Erythroblast (primary cell): ENCODE data around the gene RDM1.
"Not testable (repeated sequence)": the region's sequence is repeated elsewhere in the genome, so short reads cannot be mapped to it uniquely, and the experiment has no call there.

ENCODE experiments used
- DNase-seq, 2 experiments: peaks; one replicate each; lab custom pipeline; 2025; lab: John Stamatoyannopoulos, UW
- GATA1 ChIP-seq: IDR thresholded peaks from 2 replicates; pipeline ENCODE4 v1.6.1; 2011; ENCODE audit warnings: low read depth, mild to moderate bottlenecking, control low read depth, low read length, moderate library complexity
- POLR2A ChIP-seq: IDR thresholded peaks from 2 replicates; pipeline ENCODE4 v1.6.1; 2011; ENCODE audit warnings: mild to moderate bottlenecking, low read length

Gene RDM1

DNA sequence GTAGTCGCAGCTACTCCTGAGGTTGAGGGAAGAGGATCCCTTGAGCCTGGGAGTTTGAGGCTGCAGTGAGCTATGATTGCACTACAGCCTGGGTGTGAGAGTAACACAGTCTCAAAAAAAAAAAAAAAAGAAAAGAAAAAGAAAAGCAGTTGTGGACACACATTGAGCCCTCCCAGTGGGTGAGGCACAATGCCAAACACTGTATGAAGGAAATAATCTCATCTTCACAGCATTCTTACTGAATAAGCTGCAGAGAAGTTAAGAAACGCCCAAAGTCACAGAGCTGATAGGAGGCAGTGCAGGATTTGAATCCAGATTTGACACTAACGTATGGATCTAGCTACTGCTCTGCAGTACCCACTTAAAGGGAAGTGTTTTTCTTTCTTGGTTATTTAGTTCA is 18.8 kb upstream of the RDM1 start:
- peak in 1 of 2 experiments; percentile 33 for DNase-seq
- TF ChIP-seq POLR2A (no peak), GATA1 (no peak)

GRCh38 chr17:35948092-35948491 is 17.5 kb upstream of the RDM1 start:
- TF ChIP-seq POLR2A (no peak), GATA1 (no peak)
- no peak for DNase-seq

DNA sequence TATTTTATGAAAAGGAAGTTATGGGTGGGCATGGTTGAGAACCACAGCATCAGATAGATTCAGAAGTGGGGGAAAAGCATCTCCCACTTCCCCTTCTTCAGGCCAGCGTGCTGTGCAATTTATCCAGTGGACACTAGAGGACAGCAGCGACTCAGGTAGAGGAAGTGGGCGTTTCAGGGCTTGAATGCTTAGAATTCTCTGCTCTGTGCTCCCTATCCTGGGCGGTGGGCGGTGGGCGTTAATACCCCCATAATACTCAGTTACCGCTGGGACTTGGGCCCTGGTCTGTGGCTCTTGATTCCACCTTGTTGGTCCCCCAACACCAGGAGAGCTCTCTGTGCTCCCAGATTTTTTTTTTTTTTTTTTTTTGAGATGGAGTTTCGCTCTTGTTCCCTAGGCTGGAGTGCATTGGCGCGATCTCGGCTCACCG is 16.6 kb upstream of the RDM1 start:
- no peak for TF ChIP-seq GATA1
- TF ChIP-seq POLR2A: no peak
- DNase-seq: peak; percentile 36 to 59

DNA sequence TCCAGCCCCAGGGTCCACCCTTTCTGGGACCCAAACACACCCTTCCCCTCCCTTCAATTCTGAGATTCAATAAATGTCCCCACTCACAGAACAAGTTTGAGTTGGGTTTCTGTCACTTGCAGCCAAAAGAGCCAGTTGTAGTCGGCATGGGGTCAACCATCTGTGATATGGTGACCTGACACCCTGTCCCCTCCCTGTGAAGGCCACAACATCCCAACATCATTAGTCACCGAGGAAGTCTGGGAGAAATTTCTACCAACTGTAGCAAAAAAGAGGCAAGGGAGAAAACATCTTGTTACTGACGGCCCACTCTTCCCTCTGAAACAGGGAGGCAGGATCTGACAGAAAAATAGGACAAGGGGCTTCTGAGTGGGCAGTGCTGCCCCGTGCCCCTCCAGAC is 13.6 kb upstream of the RDM1 start:
- TF ChIP-seq GATA1: no peak
- no peak for TF ChIP-seq POLR2A
- no peak for DNase-seq

DNA sequence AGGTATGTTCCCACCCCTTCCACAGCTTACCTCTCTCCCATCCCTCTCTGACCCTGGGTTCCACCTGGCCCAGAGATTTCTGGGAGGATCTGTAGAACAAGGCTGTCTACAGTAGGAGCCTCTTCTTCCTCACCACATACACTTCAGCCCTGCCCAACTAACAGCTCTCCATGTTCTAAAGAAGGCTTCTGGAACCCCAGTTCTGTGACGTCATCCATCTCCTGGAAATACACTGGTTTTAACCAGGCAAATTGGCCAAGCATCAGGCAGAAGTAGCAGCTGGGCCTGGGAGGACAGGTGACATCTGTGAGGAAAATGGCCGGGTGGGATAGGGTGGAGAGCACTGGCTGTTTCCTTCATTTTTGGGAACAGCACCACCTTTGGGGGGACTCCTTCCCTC is 13.0 kb upstream of the RDM1 start, which contains the start of gene LYZL6:
Gene LYZL6, minus strand, starts transcription at position 177 of the 400 bp plus-strand sequence. CDS start 4,357 bp downstream, outside the sequence.
- TF ChIP-seq GATA1 (no peak), POLR2A (no peak)
- no peak for DNase-seq

- TF ChIP-seq POLR2A: no peak
- TF ChIP-seq GATA1: no peak
- DNase-seq: peak in 1 of 2 experiments; percentile 25
Measured at GRCh38 chr17:35942588-35943186, 12.1 kb upstream of the RDM1 start.

DNA sequence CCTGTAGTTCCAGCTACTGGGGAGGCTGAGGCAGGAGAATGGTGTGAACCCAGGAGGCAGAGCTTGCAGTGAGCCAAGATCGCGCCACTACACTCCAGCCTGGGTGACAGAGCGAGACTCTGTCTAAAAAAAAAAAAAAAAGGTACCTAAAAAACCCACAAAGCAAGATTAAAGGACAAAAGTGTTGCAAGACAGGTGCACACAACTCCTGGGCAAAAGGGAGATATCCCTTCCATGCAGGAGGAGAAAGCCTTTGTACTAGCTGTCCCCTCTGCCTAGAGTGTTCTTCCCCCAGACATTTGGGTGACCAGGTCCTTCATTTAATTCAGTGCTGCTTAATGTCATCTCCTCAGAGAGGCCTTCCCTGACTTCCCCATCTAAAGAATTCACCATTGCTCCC is 7.9 kb upstream of the RDM1 start:
- not testable (repeated sequence) for DNase-seq

DNA sequence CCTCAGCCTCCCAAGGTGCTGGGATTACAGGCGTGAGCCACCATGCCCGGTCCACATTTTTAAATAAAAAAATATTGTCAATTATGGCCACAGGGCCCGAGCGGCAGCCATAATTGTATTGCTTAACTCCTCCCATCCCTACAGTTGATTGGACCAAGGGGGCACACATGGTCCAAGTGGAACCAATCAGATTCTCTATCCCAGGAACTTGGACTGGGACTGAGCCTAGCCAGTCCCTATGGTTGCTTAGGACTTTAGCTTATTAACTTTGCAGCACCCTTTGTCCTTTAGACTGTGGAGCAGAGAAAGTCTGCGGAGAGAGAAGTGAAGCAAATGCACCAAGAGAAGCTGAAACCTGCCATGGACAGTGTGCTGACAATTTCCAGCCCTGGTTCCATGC is 5.5 kb upstream of the RDM1 start:
- no peak for DNase-seq
- no peak for TF ChIP-seq POLR2A

DNA sequence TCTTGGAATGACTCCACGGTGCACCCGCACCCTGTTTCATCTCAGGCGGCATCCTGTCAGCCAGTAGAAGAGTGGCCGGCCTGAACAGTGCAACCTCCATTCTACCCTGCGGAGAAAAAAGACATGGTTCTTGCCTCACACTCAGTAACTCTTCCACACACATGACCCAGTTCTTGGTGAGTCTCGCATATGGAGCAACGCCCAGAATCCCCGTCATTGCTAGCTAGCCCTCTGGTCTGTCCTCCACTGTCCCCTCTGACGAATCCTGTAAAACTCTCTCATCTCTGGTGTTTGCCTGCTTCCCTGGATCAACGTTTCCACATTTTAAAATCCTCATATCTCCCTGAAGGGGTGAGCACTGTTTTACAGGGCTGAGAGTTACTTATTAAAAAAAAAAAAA is 4.2 kb upstream of the RDM1 start:
- TF ChIP-seq POLR2A (no peak), GATA1 (no peak)
- DNase-seq: no peak

DNA sequence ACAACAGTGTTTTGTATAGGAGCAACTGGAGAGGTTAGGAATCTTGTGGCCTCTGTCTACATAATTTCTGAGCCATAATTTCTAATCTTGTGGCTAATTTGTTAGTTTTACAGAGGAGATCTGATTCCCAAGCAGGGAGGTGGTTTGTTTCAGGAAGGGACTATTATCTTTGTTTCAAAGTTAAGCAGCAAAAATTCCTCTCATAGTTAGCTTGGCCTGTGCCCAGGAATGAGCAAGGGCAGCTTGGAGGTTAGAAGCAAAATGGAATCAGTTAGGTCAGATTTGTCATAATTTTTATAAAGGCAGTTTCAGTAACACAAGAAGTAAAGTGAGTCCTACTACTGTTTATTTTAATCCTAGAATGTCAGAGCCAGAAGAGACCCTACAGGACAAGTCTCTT is 2.0 kb upstream of the RDM1 start:
- TF ChIP-seq GATA1 (no peak), POLR2A (no peak)
- DNase-seq: no peak

DNA sequence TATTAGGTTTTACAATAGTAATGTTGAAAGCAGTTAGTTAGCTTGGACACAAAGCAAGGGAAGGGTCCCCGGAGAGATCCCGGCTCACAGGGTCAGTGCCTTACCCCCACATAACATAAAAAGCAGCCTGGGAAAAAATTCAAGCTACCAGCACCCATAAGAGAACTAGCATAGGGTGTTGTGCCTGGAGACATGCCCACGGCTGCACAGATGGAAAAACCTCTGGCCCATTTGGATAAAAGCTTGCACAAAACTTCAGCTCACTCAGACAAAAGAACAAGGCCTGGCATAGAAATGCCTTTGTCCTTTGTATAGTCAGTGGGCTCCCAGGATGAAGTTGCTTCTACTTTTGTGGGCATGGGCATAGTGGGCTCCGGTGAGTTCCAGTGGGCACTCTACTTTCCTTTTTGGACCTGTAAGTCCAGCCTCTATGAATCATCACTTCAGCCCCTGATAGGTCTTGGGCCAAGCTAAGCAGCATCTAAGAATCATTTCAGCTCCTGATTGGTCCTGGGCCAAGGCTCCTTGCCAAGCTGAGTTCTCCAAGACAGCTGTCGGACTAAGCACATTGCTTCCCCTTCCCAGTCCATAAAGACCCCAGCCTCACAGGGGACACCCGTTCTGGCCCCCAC is 1.3 kb upstream of the RDM1 start:
- no peak for TF ChIP-seq POLR2A
- no peak for TF ChIP-seq GATA1
- no peak for DNase-seq

GRCh38 chr17:35927714-35928113 is 2.9 kb downstream of the RDM1 start:
- no peak for TF ChIP-seq POLR2A
- no peak for TF ChIP-seq GATA1
- no peak for DNase-seq

DNA sequence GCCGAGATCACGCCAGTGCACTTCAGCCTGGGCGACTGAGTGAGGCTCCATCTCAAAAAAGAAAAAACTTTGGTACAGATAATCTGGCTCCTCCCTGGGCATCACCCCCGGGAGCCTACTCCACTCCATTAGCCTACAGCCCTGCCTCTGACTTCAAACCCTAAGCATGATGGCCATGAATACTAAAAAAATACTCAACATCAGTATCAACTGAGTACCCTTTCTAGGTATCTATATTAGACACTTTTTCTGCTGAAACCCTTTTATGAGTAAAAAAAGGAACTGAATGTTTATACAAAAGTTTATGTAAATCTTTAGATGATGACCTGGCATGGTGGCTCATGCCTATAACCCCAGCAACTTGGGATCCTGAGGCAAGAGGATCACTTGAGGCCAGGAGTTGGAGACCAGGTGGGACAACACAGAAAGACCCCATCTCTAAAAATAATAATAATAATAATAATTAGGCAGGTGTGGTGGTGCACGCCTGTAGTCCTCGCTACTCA is 6.9 kb downstream of the RDM1 start:
- no peak for DNase-seq
- TF ChIP-seq POLR2A: no peak
- no peak for TF ChIP-seq GATA1

DNA sequence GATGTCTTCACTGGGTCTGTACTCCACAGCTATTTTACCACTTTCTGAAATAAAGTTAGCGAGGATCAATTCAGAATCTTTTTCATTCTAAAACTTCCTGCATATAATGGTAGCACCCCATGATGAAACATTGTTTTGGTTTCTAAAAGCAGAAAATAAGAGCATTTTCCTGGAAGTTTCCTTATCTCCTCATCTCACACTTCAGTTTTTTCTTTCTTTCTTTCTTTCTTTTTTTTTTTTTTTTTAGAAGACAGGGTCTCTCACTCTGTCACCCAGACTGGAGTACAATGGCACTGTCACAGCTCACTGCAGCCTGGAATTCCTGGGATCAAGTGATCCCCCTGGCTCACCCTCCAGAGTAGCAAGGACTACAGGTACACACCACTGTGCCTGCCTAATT is 10.3 kb downstream of the RDM1 start:
- no peak for TF ChIP-seq GATA1
- DNase-seq: no peak

DNA sequence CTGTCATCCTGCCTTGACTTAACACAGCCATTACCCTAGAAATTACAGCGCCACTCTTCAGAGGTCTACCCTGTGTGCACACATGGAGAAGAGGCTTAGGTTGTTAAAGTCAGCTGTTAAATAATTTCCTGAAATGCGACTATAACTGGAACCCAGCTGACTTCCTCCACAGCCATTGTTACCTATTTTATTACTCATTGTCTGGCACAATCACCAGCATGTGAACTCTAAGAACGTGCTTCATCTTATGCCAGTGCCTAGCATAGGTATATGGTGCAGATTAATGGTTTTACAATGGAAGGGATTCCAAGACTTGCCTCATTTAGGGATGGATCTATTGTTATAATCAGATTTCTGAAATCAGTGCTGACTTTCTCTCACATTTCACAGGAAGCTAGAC is 11.9 kb downstream of the RDM1 start:
- no peak for DNase-seq
- TF ChIP-seq POLR2A (no peak), GATA1 (no peak)
